Loucy (cell line): ENCODE measurements around the gene CPD.

Experiments used
- EZH2phosphoT487 ChIP-seq: fragments of 200-600 bp; IDR thresholded peaks from 2 replicates; pipeline ENCODE4 v1.6.1; 2018; ENCODE audit warnings: antibody characterized with exemption, mild to moderate bottlenecking, moderate library complexity, borderline replicate concordance
- TF ChIP-seq, protein P1 (sequence below): fragments of 200-600 bp; sonication (generic); conservative IDR thresholded peaks from 2 replicates; pipeline ENCODE4 v1.5.1; 2014; ENCODE audit warnings: mild to moderate bottlenecking, antibody characterized with exemption, low read length

- TF ChIP-seq EZH2phosphoT487, result no peak
- TF ChIP-seq, protein P1, sequence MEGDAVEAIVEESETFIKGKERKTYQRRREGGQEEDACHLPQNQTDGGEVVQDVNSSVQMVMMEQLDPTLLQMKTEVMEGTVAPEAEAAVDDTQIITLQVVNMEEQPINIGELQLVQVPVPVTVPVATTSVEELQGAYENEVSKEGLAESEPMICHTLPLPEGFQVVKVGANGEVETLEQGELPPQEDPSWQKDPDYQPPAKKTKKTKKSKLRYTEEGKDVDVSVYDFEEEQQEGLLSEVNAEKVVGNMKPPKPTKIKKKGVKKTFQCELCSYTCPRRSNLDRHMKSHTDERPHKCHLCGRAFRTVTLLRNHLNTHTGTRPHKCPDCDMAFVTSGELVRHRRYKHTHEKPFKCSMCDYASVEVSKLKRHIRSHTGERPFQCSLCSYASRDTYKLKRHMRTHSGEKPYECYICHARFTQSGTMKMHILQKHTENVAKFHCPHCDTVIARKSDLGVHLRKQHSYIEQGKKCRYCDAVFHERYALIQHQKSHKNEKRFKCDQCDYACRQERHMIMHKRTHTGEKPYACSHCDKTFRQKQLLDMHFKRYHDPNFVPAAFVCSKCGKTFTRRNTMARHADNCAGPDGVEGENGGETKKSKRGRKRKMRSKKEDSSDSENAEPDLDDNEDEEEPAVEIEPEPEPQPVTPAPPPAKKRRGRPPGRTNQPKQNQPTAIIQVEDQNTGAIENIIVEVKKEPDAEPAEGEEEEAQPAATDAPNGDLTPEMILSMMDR, result no peak
These were observed 46.6 kb upstream of the CPD start for GRCh38 chr17:30332057-30332542.
